ENCODE data around the gene CFAP157. TPM values are rescaled to one million over a fixed set of nuclear protein-coding genes. Genes with fewer than 3 reads are reported as not detected.

Gene CFAP157
- total RNA-seq, 2 experiments from 2014 or later = 0.11 TPM; not detected in 1

DNA sequence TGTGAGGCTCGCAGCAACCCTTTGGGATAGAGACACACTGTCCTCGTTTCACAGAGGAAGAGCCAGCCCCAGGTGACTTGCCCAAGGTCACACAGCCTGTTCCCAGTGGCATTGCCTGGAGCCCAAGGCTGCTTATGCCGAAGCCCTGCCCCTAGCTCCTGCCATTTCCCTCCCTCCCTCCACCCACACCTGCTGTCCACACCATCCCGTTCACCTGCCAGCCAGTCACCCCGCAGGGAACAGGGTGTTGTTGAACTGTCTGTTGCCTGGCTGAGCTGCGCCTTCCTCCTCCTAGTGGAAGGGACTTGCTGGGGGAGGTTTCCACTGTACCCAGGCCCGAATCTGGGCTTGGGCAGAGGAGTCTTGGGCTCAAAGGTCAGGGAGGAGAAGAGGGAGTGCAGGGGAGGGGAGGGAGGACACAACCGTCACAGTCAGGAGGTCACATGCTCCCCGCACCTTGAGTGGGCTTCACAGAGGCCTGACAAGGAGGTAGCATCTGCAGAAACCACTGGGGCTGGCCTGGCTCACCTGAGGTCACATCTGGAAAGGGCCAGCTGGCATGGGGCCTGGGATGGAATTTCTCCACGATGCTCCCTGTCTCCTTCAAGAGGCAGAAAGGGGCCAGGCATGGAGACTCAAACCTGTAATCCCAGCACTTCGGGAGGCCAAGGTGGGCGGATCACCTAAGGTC is 15.4 kb downstream of the CFAP157 start:
- peak overlapping the region; percentile 42 for H3K27ac Mint-ChIP-seq
- H3K4me1 Mint-ChIP-seq (ENCODE audit: low read depth) = peaks cover 21% of the 10 kb centered on the region
- ChIA-PET CTCF (interaction anchor here (2.6 kb wide), 1 partner anchor 12 kb away, joined by 9 read pairs; the partner anchor contains the start of gene TOR2A), POLR2A (interaction anchor here (0.9 to 2.2 kb wide), 2 partner anchors 9 to 11 kb away, joined by 3 to 7 read pairs; no protein-coding TSS in a partner anchor)
- TF ChIP-seq, protein P1, sequence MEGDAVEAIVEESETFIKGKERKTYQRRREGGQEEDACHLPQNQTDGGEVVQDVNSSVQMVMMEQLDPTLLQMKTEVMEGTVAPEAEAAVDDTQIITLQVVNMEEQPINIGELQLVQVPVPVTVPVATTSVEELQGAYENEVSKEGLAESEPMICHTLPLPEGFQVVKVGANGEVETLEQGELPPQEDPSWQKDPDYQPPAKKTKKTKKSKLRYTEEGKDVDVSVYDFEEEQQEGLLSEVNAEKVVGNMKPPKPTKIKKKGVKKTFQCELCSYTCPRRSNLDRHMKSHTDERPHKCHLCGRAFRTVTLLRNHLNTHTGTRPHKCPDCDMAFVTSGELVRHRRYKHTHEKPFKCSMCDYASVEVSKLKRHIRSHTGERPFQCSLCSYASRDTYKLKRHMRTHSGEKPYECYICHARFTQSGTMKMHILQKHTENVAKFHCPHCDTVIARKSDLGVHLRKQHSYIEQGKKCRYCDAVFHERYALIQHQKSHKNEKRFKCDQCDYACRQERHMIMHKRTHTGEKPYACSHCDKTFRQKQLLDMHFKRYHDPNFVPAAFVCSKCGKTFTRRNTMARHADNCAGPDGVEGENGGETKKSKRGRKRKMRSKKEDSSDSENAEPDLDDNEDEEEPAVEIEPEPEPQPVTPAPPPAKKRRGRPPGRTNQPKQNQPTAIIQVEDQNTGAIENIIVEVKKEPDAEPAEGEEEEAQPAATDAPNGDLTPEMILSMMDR (IDR thresholded peaks at IDR 0.05) = no peak
- ATAC-seq (no peak), DNase-seq (no peak)
- intact Hi-C loops (cut with micrococcal nuclease) = no loop called here
- no peaks in the 10 kb centered on the region for H3K9me3 Mint-ChIP-seq
- no peak overlapping the region for H3K4me3 Mint-ChIP-seq
- no peaks in the 10 kb centered on the region for H3K27me3 Mint-ChIP-seq
- no peaks in the 10 kb centered on the region for H3K36me3 Mint-ChIP-seq (ENCODE audit: low read depth)

DNA sequence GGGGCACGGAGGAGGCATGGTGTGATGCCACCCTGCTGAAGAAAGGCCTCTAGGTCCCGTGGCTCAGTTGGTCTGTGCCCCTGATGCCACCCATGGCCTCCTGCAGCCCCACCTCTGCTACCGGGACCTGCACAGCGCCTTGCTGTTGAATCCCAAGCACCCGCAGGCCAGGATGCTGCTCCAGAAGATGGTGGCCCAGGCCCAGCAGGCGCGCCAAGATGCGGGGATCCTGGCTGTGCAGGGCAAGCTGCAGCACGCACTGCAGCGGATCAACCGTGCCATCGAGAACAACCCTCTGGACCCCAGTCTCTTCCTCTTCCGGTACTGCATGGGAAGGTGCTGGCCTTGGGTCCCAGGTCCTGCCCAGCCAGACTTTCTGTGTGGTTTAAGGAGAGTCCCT is 16.2 kb downstream of the CFAP157 start:
- Mint-ChIP-seq H3K4me3 (no peak overlapping the region), H3K36me3 (ENCODE audit: low read depth) (no peaks in the 10 kb centered on the region), H3K27me3 (no peaks in the 10 kb centered on the region), H3K27ac (no peak overlapping the region), H3K9me3 (no peaks in the 10 kb centered on the region), H3K4me1 (ENCODE audit: low read depth) (peaks cover 21% of the 10 kb centered on the region)
- ATAC-seq (no peak), DNase-seq (no peak)
- POLR2A ChIA-PET = no interaction called here
- intact Hi-C loops (cut with micrococcal nuclease) = no loop called here
- CTCF ChIA-PET = interaction anchor here (2.6 kb wide), 1 partner anchor 12 kb away, joined by 9 read pairs; the partner anchor contains the start of gene TOR2A
- TF ChIP-seq, protein P1 (IDR thresholded peaks at IDR 0.05) = no peak

DNA sequence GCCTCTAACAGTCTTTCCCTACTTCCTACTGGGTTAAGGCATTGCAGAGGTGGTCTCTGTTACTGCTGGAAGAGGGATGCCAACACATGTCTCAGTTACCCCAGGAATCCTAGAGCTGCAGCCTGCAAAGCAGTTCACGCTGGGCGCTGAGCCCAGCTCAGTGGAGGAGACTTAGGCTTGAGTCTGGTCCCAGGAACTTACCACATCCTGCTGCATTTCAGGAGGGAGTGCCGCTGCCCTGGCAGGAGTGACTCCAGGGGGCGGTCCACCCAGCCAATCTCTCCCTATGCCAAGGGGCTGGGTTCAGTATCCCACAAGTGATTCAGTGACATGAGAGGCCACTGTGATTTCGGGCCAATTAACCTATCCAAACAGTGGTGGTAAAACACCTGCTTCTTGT is 16.7 kb downstream of the CFAP157 start:
- TF ChIP-seq, protein P1 (IDR thresholded peaks at IDR 0.05) = no peak
- H3K27ac Mint-ChIP-seq = no peak overlapping the region

DNA sequence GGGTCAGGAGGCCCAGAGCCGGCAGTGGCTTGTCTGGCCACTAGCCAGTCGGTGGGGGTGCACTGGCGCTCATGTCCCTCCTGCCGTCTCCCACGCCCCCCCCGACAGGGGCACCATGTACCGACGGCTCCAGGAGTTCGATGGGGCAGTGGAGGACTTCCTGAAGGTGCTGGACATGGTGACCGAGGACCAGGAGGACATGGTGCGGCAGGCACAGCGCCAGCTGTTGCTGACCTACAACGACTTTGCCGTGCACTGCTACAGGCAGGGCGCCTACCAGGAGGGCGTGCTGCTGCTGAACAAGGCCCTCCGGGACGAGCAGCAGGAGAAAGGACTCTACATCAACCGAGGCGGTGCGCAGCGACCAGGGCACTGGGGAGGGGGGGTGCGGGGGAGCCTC is 17.2 kb downstream of the CFAP157 start:
- no peak for DNase-seq
- TF ChIP-seq, protein P1 (IDR thresholded peaks at IDR 0.05) = no peak
- no peak overlapping the region for H3K27ac Mint-ChIP-seq
- H3K9me3 Mint-ChIP-seq = no peaks in the 10 kb centered on the region
- ChIA-PET POLR2A (interaction anchor here (0.6 to 1.1 kb wide), 3 partner anchors 13 to 982 kb away, joined by 3 to 5 read pairs (median 3); no protein-coding TSS in a partner anchor), CTCF (no interaction called here)
- intact Hi-C loops (cut with micrococcal nuclease) = no loop called here
- no peaks in the 10 kb centered on the region for H3K27me3 Mint-ChIP-seq
- no peak overlapping the region for H3K4me3 Mint-ChIP-seq
- H3K36me3 Mint-ChIP-seq (ENCODE audit: low read depth) = no peaks in the 10 kb centered on the region
- peaks cover 21% of the 10 kb centered on the region for H3K4me1 Mint-ChIP-seq (ENCODE audit: low read depth)
- no peak for ATAC-seq

More for the DNA sequence above, 16.7 kb downstream of the CFAP157 start:
- no peak for ATAC-seq
- Mint-ChIP-seq H3K36me3 (ENCODE audit: low read depth) (no peaks in the 10 kb centered on the region), H3K4me3 (no peak overlapping the region), H3K9me3 (no peaks in the 10 kb centered on the region), H3K4me1 (ENCODE audit: low read depth) (peaks cover 21% of the 10 kb centered on the region), H3K27me3 (no peaks in the 10 kb centered on the region)
- no peak for DNase-seq
- ChIA-PET POLR2A (interaction anchor here (0.7 to 1.1 kb wide), 2 partner anchors 12 to 36 kb away, joined by 3 read pairs; no protein-coding TSS in a partner anchor), CTCF (interaction anchor here (2.6 kb wide), 1 partner anchor 11 kb away, joined by 9 read pairs; the partner anchor contains the start of gene TOR2A)
- intact Hi-C loops (cut with micrococcal nuclease) = no loop called here

DNA sequence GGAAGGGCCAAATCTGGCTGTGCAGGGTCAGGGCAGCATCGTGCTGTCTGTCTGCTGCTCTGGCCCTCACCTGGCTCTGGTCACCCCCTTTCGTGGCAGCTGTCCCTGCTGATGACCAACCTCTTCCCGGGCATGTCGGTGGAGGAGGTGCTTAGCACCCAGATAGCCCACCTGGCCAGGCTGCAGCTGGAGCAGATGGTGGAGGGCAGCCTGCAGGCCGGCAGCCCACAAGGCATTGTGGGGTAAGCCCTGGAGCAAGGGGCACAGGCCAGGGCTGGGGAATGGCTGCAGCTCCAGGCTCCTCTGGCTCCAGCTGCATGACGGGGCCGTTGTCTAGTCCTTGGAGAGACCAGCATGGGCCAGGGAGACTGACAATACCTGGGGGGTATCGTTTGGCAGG is 20.1 kb downstream of the CFAP157 start:
- no peaks in the 10 kb centered on the region for H3K4me1 Mint-ChIP-seq (ENCODE audit: low read depth)
- H3K4me3 Mint-ChIP-seq = no peak overlapping the region
- intact Hi-C loops (cut with micrococcal nuclease) = no loop called here
- ChIA-PET POLR2A (no interaction called here), CTCF (interaction anchor here (2.8 kb wide), 1 partner anchor 8 kb away, joined by 8 read pairs; the partner anchor contains the start of gene TOR2A)
- H3K27me3 Mint-ChIP-seq = no peaks in the 10 kb centered on the region
- TF ChIP-seq, protein P1 (IDR thresholded peaks at IDR 0.05) = no peak
- ATAC-seq (no peak), DNase-seq (no peak)
- no peak overlapping the region for H3K27ac Mint-ChIP-seq
- H3K36me3 Mint-ChIP-seq (ENCODE audit: low read depth) = no peaks in the 10 kb centered on the region
- H3K9me3 Mint-ChIP-seq = no peaks in the 10 kb centered on the region
